Right lobe of liver (tissue), 4 donors: ENCODE results near the gene CFAP161.

Experiments used
- POLR2A ChIP-seq: fragments of 450-650 bp; IDR thresholded peaks from one replicate; pipeline ENCODE4 v1.6.1; 2017; ENCODE audit warnings: antibody characterized with exemption, mild to moderate bottlenecking
- TF ChIP-seq, protein P1 (sequence below), 4 donors: fragments of 200-600 bp in 3 of 4; fragments of 450-650 bp in 1 of 4; IDR thresholded peaks; one replicate each; pipeline versions ENCODE4 v1.5.1 to v1.8.0; 2016 to 2022; ENCODE audit warnings: antibody characterized with exemption in 4 of 4, mild to moderate bottlenecking in 2 of 4
- donor health status: DM: no; HTN: no; CAD: no.
- donor health status: DM: no; HTN: no; CAD: no.
- donor health status: DM: no; HTN: yes; CAD: no.

DNA sequence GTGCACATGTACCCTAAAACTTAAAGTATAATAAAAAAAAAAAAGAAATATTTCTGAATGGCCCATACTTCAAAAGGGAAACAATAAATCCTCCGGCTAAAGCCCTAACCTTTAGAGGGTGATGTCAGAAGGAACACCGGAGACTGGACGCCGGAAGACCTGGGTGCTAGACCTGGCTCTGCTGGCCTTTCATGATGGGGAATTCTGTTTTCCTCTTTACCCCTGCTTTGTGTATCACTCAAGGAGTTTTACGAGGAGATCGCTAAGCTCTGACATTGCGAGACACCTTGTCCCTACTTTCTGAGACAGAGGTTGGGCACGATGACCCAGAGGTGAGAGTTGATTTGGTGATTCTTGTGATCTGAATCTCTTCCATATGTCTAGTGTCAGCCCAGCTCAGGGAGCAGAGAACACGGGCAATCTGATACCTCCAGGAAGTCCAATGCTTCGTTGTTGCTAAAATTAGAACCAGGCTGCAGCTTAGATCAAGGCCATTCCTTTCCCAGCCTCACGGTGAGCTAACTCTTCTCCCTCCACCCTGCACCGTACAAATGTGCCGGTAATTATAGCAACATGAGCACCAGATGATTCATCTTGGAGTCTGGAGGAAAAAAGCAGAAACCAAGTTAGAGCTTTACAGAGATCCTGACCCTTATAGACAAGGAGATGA is 42.0 kb upstream of the CFAP161 start:
- TF ChIP-seq, protein P1, sequence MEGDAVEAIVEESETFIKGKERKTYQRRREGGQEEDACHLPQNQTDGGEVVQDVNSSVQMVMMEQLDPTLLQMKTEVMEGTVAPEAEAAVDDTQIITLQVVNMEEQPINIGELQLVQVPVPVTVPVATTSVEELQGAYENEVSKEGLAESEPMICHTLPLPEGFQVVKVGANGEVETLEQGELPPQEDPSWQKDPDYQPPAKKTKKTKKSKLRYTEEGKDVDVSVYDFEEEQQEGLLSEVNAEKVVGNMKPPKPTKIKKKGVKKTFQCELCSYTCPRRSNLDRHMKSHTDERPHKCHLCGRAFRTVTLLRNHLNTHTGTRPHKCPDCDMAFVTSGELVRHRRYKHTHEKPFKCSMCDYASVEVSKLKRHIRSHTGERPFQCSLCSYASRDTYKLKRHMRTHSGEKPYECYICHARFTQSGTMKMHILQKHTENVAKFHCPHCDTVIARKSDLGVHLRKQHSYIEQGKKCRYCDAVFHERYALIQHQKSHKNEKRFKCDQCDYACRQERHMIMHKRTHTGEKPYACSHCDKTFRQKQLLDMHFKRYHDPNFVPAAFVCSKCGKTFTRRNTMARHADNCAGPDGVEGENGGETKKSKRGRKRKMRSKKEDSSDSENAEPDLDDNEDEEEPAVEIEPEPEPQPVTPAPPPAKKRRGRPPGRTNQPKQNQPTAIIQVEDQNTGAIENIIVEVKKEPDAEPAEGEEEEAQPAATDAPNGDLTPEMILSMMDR (IDR thresholded peaks at IDR 0.05), result no peak
- TF ChIP-seq POLR2A, result no peak
